NOMO-1 treated with DMSO at 0.1 percent for 48 hours (cell line): ENCODE data around the gene VPS36.
A peak's percentile ranks its signal among the peaks of the same experiment; 100 is the strongest.
"Not testable (repeated sequence)": the region's sequence is repeated elsewhere in the genome, so short reads cannot be mapped to it uniquely, and the experiment has no call there.

ENCODE experiments used
- DNase-seq: peaks from one replicate; lab custom pipeline; 2025; ENCODE audit not compliant: unreplicated experiment; lab: John Stamatoyannopoulos, UW

The VPS36 gene

GRCh38 chr13:52447354-52447753 lies 3.1 kb downstream of the VPS36 start:
- DNase-seq: no peak

- DNase-seq: no peak
These were observed 4.2 kb downstream of the VPS36 start for GRCh38 chr13:52446265-52446664.

GRCh38 chr13:52432456-52432855 lies 18.0 kb downstream of the VPS36 start:
- no peak for DNase-seq

- DNase-seq: no peak
These were observed 22.1 kb downstream of the VPS36 start for GRCh38 chr13:52428295-52428694.

- no peak for DNase-seq
These were observed 29.2 kb downstream of the VPS36 start for GRCh38 chr13:52421216-52421615.

- DNase-seq: no peak
These were observed 31.4 kb downstream of the VPS36 start for GRCh38 chr13:52419080-52419479.

- DNase-seq: no peak
These were observed 35.5 kb downstream of the VPS36 start for GRCh38 chr13:52414963-52415362.

- no peak for DNase-seq
These were observed 36.4 kb downstream of the VPS36 start for GRCh38 chr13:52414051-52414450.

- no peak for DNase-seq
These were observed 38.3 kb downstream of the VPS36 start for GRCh38 chr13:52412128-52412527.

GRCh38 chr13:52411629-52412028 lies 38.8 kb downstream of the VPS36 start:
- no peak for DNase-seq

- DNase-seq: not testable (repeated sequence)
These were observed 42.3 kb downstream of the VPS36 start for GRCh38 chr13:52408071-52408658.

- DNase-seq: not testable (repeated sequence)
These were observed 43.0 kb downstream of the VPS36 start for GRCh38 chr13:52407436-52407835.

GRCh38 chr13:52406629-52407028 lies 43.8 kb downstream of the VPS36 start:
- DNase-seq: no peak

GRCh38 chr13:52405767-52406494 lies 44.5 kb downstream of the VPS36 start, which contains the start of gene THSD1:
Gene THSD1 (minus strand): TSS chr13:52406172. CDS start chr13:52402600, 3,572 bp downstream.
- peak; percentile 4 for DNase-seq

GRCh38 chr13:52405369-52405766 lies 45.1 kb downstream of the VPS36 start:
- DNase-seq: no peak

- DNase-seq: no peak
These were observed 50.7 kb downstream of the VPS36 start for GRCh38 chr13:52399708-52400107.

- DNase-seq: no peak
These were observed 51.4 kb downstream of the VPS36 start for GRCh38 chr13:52399046-52399445.

GRCh38 chr13:52395704-52396103 lies 54.7 kb downstream of the VPS36 start:
- DNase-seq: no peak

GRCh38 chr13:52394586-52394985 lies 55.8 kb downstream of the VPS36 start:
- DNase-seq: no peak

- no peak for DNase-seq
These were observed 56.7 kb downstream of the VPS36 start for GRCh38 chr13:52393572-52394357.

- no peak for DNase-seq
These were observed 62.7 kb downstream of the VPS36 start for GRCh38 chr13:52387721-52388120.

GRCh38 chr13:52385870-52386269 lies 64.6 kb downstream of the VPS36 start:
- DNase-seq: no peak
